ENCODE measurements around the gene POLD1. TPM values are rescaled to one million over a fixed set of nuclear protein-coding genes. Genes with fewer than 3 reads are reported as not detected.
A peak's percentile ranks its signal among the peaks of the same experiment; 100 is the strongest.

POLD1 gene
- total RNA-seq, 4 donors from 2014 or later, result 14.0 to 18.8 (median 17.6) TPM

DNA sequence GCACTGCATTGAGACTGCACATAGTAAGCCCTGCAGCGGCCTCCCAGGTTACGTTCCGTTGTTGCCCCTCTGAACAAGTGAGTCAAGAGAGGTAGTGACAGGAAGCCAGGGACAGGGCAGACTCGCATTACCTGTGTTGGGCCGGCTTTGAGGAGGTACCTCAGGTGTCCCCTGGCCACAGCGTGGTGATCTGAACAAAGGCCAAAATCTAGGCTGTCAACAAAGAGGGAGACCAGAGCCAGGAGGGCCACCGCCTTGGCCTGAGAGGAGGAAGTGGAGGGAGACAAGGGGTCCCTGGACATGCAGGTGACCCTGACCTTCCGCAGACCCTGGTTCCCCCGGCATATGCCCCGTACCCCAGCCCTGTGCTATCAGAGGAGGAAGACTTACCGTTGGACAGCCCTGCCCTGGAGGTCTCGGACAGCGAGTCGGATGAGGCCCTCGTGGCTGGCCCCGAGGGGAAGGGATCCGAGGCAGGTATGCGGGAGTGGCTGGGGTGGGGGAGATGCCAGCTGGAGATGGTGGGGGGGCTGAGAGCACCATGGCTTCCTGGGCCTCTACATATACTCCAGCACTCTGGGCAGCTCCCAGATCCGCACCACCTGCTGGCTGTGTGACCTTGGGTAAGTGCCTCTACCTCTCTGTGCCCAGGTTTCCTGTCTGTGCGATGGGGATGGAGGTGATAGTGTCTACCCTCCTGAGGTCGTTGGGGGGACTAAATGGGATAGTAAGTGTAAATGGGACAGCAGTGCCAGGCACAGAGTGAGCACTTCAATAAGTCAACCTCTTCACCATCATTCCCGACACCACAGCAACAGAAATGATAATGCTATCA lies 39.3 kb downstream of the POLD1 start:
- H3K27me3 ChIP-seq, result peaks cover 0 to 68% (median 8%) of the 10 kb centered on the region in 4 donors
- H3K36me3 ChIP-seq, result no peaks in the 10 kb centered on the region
- intact Hi-C loops (cut with DNase I), result no loop called here
- no peak for DNase-seq
- no peak for TF ChIP-seq POLR2A (IDR thresholded peaks at IDR 0.05)
- TF ChIP-seq, protein P1, sequence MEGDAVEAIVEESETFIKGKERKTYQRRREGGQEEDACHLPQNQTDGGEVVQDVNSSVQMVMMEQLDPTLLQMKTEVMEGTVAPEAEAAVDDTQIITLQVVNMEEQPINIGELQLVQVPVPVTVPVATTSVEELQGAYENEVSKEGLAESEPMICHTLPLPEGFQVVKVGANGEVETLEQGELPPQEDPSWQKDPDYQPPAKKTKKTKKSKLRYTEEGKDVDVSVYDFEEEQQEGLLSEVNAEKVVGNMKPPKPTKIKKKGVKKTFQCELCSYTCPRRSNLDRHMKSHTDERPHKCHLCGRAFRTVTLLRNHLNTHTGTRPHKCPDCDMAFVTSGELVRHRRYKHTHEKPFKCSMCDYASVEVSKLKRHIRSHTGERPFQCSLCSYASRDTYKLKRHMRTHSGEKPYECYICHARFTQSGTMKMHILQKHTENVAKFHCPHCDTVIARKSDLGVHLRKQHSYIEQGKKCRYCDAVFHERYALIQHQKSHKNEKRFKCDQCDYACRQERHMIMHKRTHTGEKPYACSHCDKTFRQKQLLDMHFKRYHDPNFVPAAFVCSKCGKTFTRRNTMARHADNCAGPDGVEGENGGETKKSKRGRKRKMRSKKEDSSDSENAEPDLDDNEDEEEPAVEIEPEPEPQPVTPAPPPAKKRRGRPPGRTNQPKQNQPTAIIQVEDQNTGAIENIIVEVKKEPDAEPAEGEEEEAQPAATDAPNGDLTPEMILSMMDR (IDR thresholded peaks at IDR 0.05), result no peak
- H3K4me1 ChIP-seq, result peaks cover 0 to 17% (median 0%) of the 10 kb centered on the region in 3 donors
- WGBS, 2 donors, result 52 to 83% methylated on average over 8 to 20 of the region's 22 CpGs
- no peak overlapping the region for H3K4me3 ChIP-seq
- H3K27ac ChIP-seq, result no peak overlapping the region
- H3K9me3 ChIP-seq, result no peaks in the 10 kb centered on the region

DNA sequence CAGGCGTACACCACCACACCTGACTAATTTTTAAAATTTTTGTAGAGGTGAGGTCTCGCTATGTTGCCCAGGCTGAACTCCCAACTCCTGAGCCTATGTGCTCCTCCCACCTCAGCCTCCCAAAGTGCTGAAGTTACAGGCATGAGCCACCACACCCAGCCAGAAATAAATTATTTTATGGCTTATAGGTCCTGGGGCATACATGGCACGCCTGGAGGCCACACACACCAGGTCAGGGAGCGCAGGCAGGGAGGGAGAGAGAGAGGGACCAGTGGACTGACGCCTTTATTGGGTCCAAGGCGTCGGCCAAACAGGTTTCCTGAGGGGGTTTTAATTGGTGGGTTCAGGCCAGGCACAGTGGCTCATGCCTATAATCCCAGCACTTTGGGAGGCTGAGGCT lies 41.4 kb downstream of the POLD1 start:
- DNase-seq, result no peak
- no peak overlapping the region for H3K27ac ChIP-seq
- peaks cover 0 to 66% (median 1%) of the 10 kb centered on the region in 4 donors for H3K27me3 ChIP-seq
- H3K36me3 ChIP-seq, result no peaks in the 10 kb centered on the region
- no peak overlapping the region for H3K4me3 ChIP-seq
- peaks cover 0 to 11% (median 0%) of the 10 kb centered on the region in 3 donors for H3K4me1 ChIP-seq
- TF ChIP-seq, protein P1 (IDR thresholded peaks at IDR 0.05), result no peak
- TF ChIP-seq POLR2A (IDR thresholded peaks at IDR 0.05), result no peak
- 67 to 90% methylated on average over 3 to 7 of the region's 7 CpGs for WGBS, 2 donors
- H3K9me3 ChIP-seq, result no peaks in the 10 kb centered on the region
- intact Hi-C loops (cut with DNase I), result no loop called here

DNA sequence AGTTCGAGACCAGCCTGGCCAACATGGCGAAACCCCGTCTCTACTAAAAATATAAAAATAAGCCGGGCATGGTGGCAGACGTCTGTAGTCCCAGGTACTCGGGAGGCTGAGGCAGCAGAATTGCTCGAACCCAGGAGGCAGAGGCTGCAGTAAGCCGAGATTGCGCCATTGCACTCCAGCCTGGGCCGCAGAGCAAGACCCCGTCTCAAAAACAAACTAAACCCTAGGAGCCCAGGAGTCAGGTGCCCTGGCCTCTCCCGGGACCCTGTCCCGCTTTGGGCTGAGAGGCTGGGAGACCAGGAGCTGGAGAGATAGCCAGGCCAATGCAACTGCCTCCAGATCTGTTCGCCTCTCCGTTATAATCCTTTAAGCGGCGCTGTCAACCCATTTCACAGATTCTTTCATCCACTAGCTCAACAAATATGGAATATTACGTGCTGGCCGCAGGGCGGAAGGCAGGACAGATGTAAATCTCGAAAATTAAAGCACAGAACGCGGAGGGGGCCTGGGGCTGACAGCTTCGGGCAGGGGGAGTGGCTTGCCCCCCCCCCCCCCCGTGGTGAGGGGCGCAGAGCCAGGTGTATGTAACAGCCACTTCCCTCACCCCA lies 43.3 kb downstream of the POLD1 start:
- TF ChIP-seq, protein P1 (IDR thresholded peaks at IDR 0.05), result no peak
- no peak for TF ChIP-seq POLR2A (IDR thresholded peaks at IDR 0.05)
- H3K4me1 ChIP-seq, result peaks cover 5 to 29% (median 12%) of the 10 kb centered on the region in 3 donors
- intact Hi-C loops (cut with DNase I), result no loop called here
- peak overlapping the region in 2 of 4 donors; percentile 50 to 64 for H3K27ac ChIP-seq
- H3K9me3 ChIP-seq, result no peaks in the 10 kb centered on the region
- WGBS, 2 donors, result 67 to 74% methylated on average over 13 to 22 of the region's 26 CpGs
- no peak for DNase-seq
- peak overlapping the region; percentile 1 to 57 (median 30) for H3K4me3 ChIP-seq
- no peaks in the 10 kb centered on the region for H3K36me3 ChIP-seq
- peaks cover 0 to 62% (median 1%) of the 10 kb centered on the region in 4 donors for H3K27me3 ChIP-seq

DNA sequence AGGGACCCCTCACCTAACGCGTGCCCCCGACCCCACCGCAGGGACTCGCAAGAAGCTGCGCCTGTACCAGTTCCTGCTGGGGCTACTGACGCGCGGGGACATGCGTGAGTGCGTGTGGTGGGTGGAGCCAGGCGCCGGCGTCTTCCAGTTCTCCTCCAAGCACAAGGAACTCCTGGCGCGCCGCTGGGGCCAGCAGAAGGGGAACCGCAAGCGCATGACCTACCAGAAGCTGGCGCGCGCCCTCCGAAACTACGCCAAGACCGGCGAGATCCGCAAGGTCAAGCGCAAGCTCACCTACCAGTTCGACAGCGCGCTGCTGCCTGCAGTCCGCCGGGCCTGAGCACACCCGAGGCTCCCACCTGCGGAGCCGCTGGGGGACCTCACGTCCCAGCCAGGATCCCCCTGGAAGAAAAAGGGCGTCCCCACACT lies 43.9 kb downstream of the POLD1 start:
- Histone ChIP-seq H3K36me3 (no peaks in the 10 kb centered on the region), H3K4me1 (peaks cover 6 to 32% (median 15%) of the 10 kb centered on the region in 3 donors), H3K4me3 (peak overlapping the region; percentile 1 to 57 (median 30)), H3K27ac (peak overlapping the region in 2 of 4 donors; percentile 50 to 64), H3K9me3 (no peaks in the 10 kb centered on the region), H3K27me3 (peaks cover 0 to 62% (median 3%) of the 10 kb centered on the region in 4 donors)
- intact Hi-C loops (cut with DNase I), result no loop called here
- DNase-seq, result peak; percentile 44
- peak in 1 of 4 donors; percentile 63 for TF ChIP-seq POLR2A (IDR thresholded peaks at IDR 0.05)
- TF ChIP-seq, protein P1 (IDR thresholded peaks at IDR 0.05), result no peak
- 1% methylated on average over 16 of the region's 38 CpGs; no CpG with 5 or more reads in 1 of the 2 donors for WGBS, 2 donors

All from esophagus squamous epithelium (tissue), 5 donors.